GM18526 (cell line): Measurements from ENCODE around the gene MYCN.

Experiments used
- POLR2A ChIP-seq: IDR thresholded peaks from 3 replicates; pipeline ENCODE4 v1.6.1; 2011; ENCODE audit not compliant: insufficient read length; ENCODE audit errors: extremely low read depth

The MYCN gene

GRCh38 chr2:15939854-15940660 is at the start of gene MYCN:
Gene MYCN (plus strand): TSS chr2:15940550. CDS start chr2:15942065, 1,515 bp downstream.
- TF ChIP-seq POLR2A, result no peak

GRCh38 chr2:15890936-15891905 is 49.1 kb upstream of the MYCN start:
- no peak for TF ChIP-seq POLR2A

GRCh38 chr2:15892151-15892880 is 48.0 kb upstream of the MYCN start:
- no peak for TF ChIP-seq POLR2A

- TF ChIP-seq POLR2A, result no peak
Observed at GRCh38 chr2:15893085-15893484, 47.3 kb upstream of the MYCN start.

- no peak for TF ChIP-seq POLR2A
Observed at GRCh38 chr2:15893689-15894480, 46.5 kb upstream of the MYCN start.

GRCh38 chr2:15894481-15895144 is 45.7 kb upstream of the MYCN start:
- TF ChIP-seq POLR2A, result no peak

- TF ChIP-seq POLR2A, result no peak
Observed at GRCh38 chr2:15895615-15896469, 44.5 kb upstream of the MYCN start.

- TF ChIP-seq POLR2A, result no peak
Observed at GRCh38 chr2:15896859-15897258, 43.5 kb upstream of the MYCN start.

- no peak for TF ChIP-seq POLR2A
Observed at GRCh38 chr2:15897431-15898098, 42.8 kb upstream of the MYCN start.

GRCh38 chr2:15899327-15899612 is 41.1 kb upstream of the MYCN start:
- no peak for TF ChIP-seq POLR2A

- no peak for TF ChIP-seq POLR2A
Observed at GRCh38 chr2:15899751-15900493, 40.4 kb upstream of the MYCN start.
